GM11168 (cell line): Measurements from ENCODE around the gene KSR2.
"Not testable (repeated sequence)": the region's sequence is repeated elsewhere in the genome, so short reads cannot be mapped to it uniquely, and the experiment has no call there.

ENCODE experiments used
- in situ Hi-C: fragments of 300-500 bp; cut with MboI; formaldehyde crosslinking; loops from one replicate; pipeline ENCODE4 v1.12.0; 2022; ENCODE audit warnings: low sequenced_read_pairs; ENCODE audit not compliant: unreplicated experiment

Gene KSR2

GRCh38 chr12:117968826-117969659 lies at the start of gene KSR2:
TSS of gene KSR2 (minus strand) at chr12:117968990. CDS start at chr12:117968255, 735 bp downstream.
- in situ Hi-C loops: no loop called here

GRCh38 chr12:118017926-118018325 lies 49.1 kb upstream of the KSR2 start:
- in situ Hi-C loops: no loop called here

- in situ Hi-C loops: no loop called here
Measured at GRCh38 chr12:118016424-118017264, 47.9 kb upstream of the KSR2 start, which contains the start of gene RFC5. TSS of gene RFC5 (plus strand) at chr12:118016703. CDS start at chr12:118016828, 125 bp downstream.

GRCh38 chr12:118015944-118016343 lies 47.2 kb upstream of the KSR2 start:
- in situ Hi-C loops: no loop called here

- in situ Hi-C loops: no loop called here
Measured at GRCh38 chr12:118015306-118015705, 46.5 kb upstream of the KSR2 start.

- in situ Hi-C loops: no loop called here
Measured at GRCh38 chr12:118013283-118013682, 44.5 kb upstream of the KSR2 start.

GRCh38 chr12:118011961-118012360 lies 43.2 kb upstream of the KSR2 start:
- in situ Hi-C loops: no loop called here

GRCh38 chr12:118011377-118011776 lies 42.6 kb upstream of the KSR2 start:
- in situ Hi-C loops: no loop called here

- in situ Hi-C loops: no loop called here
Measured at GRCh38 chr12:118010903-118011302, 42.1 kb upstream of the KSR2 start.

- in situ Hi-C loops: not testable (repeated sequence)
Measured at GRCh38 chr12:117999806-118000205, 31.0 kb upstream of the KSR2 start.

GRCh38 chr12:117998719-117999118 lies 29.9 kb upstream of the KSR2 start:
- in situ Hi-C loops: no loop called here

- in situ Hi-C loops: no loop called here
Measured at GRCh38 chr12:117994551-117995438, 26.0 kb upstream of the KSR2 start.

GRCh38 chr12:117986705-117987469 lies 18.1 kb upstream of the KSR2 start:
- in situ Hi-C loops: no loop called here

- in situ Hi-C loops: no loop called here
Measured at GRCh38 chr12:117985182-117985581, 16.4 kb upstream of the KSR2 start.

GRCh38 chr12:117981267-117981666 lies 12.5 kb upstream of the KSR2 start:
- in situ Hi-C loops: no loop called here

GRCh38 chr12:117980616-117981015 lies 11.8 kb upstream of the KSR2 start:
- in situ Hi-C loops: no loop called here

- in situ Hi-C loops: no loop called here
Measured at GRCh38 chr12:117977373-117977772, 8.6 kb upstream of the KSR2 start.

- in situ Hi-C loops: no loop called here
Measured at GRCh38 chr12:117975006-117975405, 6.2 kb upstream of the KSR2 start.

- in situ Hi-C loops: no loop called here
Measured at GRCh38 chr12:117972301-117972700, 3.5 kb upstream of the KSR2 start.
